Measurements from ENCODE around the gene HADHB.
"Not testable (repeated sequence)": the region's sequence is repeated elsewhere in the genome, so short reads cannot be mapped to it uniquely, and the experiment has no call there.

Gene HADHB

GRCh38 chr2:26255759-26256384, 11.1 kb downstream of the HADHB start:
- TF ChIP-seq, protein P1, sequence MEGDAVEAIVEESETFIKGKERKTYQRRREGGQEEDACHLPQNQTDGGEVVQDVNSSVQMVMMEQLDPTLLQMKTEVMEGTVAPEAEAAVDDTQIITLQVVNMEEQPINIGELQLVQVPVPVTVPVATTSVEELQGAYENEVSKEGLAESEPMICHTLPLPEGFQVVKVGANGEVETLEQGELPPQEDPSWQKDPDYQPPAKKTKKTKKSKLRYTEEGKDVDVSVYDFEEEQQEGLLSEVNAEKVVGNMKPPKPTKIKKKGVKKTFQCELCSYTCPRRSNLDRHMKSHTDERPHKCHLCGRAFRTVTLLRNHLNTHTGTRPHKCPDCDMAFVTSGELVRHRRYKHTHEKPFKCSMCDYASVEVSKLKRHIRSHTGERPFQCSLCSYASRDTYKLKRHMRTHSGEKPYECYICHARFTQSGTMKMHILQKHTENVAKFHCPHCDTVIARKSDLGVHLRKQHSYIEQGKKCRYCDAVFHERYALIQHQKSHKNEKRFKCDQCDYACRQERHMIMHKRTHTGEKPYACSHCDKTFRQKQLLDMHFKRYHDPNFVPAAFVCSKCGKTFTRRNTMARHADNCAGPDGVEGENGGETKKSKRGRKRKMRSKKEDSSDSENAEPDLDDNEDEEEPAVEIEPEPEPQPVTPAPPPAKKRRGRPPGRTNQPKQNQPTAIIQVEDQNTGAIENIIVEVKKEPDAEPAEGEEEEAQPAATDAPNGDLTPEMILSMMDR (IDR thresholded peaks at IDR 0.05; ENCODE audit: low read depth, low read length, missing control alignments) = no peak
- no peak overlapping the region for H3K4me3 ChIP-seq (replicated peaks; ENCODE audit: low read depth, low read length)
- no peak for DNase-seq (ENCODE audit: extremely low read depth, low read depth)

DNA sequence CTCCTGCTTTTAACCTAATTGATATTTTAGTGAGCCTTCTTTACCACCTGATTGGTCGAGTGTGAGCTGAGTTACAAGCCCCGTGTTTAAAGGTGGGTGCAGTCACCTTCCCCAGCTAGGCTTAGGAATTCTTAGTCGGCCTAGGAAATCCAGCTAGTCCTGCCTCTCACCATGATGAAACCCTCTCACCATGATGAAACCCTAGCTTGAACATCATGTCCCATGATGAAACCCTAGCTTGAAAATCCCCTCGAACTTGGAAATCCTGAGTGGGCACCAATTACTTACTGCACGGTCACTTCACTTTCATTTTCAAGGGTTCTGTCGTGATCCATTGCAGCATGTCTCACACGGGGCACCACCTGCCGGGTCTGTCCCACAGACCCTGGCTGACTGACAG, 14.1 kb downstream of the HADHB start:
- H3K4me3 ChIP-seq (replicated peaks; ENCODE audit: low read depth, low read length); DNase-seq (ENCODE audit: extremely low read depth, low read depth): not testable (repeated sequence)

DNA sequence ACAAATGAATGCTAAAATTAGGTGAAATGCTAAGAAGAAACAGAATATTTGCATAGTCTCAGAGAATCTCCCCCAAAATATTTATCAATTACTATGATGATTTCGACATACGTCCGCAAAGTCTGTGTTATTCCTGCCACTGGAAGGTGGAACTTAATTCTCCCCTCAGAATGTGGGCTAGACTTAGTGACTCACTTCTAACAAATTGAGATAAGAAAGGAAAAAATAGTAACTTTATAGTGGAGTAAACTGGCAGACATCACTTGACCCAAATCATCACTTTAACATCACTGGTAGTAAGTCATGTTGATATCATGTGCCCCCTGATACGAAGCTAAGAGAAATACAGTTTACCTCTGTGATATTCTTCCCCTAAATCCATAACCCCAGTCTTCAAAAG, 23.5 kb downstream of the HADHB start:
- TF ChIP-seq, protein P1 (IDR thresholded peaks at IDR 0.05; ENCODE audit: low read depth, low read length, missing control alignments) = no peak
- DNase-seq (ENCODE audit: extremely low read depth, low read depth) = no peak
- H3K4me3 ChIP-seq (replicated peaks; ENCODE audit: low read depth, low read length) = no peak overlapping the region

GRCh38 chr2:26268670-26269385, 24.1 kb downstream of the HADHB start:
- H3K4me3 ChIP-seq (replicated peaks; ENCODE audit: low read depth, low read length); DNase-seq (ENCODE audit: extremely low read depth, low read depth): not testable (repeated sequence)

GRCh38 chr2:26269571-26270158, 24.9 kb downstream of the HADHB start:
- DNase-seq (ENCODE audit: extremely low read depth, low read depth) = no peak
- TF ChIP-seq, protein P1 (IDR thresholded peaks at IDR 0.05; ENCODE audit: low read depth, low read length, missing control alignments) = no peak
- H3K4me3 ChIP-seq (replicated peaks; ENCODE audit: low read depth, low read length) = no peak overlapping the region

DNA sequence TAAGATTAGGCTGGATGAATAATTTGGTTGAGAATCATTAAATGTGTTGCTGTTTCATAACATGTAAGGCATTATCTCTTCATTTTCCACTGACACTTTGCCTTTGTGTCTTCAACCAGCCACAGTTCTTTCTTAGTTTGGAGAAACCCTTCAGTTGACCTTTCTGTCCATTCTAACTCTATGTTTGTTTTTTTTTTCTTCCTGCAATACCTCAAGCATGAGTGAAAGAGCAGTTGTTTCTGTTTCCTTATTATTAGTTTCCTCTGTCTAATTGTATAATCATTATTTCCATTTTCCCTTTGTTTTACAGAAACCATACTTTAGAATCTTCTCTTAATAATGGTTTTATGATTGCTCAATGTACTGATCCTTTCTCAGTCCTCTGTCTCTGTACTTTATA, 25.6 kb downstream of the HADHB start:
- no peak overlapping the region for H3K4me3 ChIP-seq (replicated peaks; ENCODE audit: low read depth, low read length)
- TF ChIP-seq, protein P1 (IDR thresholded peaks at IDR 0.05; ENCODE audit: low read depth, low read length, missing control alignments) = no peak

GRCh38 chr2:26273501-26273900, 28.8 kb downstream of the HADHB start:
- no peak for DNase-seq (ENCODE audit: extremely low read depth, low read depth)
- TF ChIP-seq, protein P1 (IDR thresholded peaks at IDR 0.05; ENCODE audit: low read depth, low read length, missing control alignments) = no peak
- H3K4me3 ChIP-seq (replicated peaks; ENCODE audit: low read depth, low read length) = no peak overlapping the region

More for the DNA sequence above, 25.6 kb downstream of the HADHB start:
- no peak for DNase-seq (ENCODE audit: extremely low read depth, low read depth)

Measured in HFF-Myc (cell line).